Measurements from ENCODE around the gene ADAMTS17. TPM values are rescaled to one million over a fixed set of nuclear protein-coding genes. Genes with fewer than 3 reads are reported as not detected.
A peak's percentile ranks its signal among the peaks of the same experiment; 100 is the strongest.

The ADAMTS17 gene
- total and polyA plus RNA-seq, 8 donors, result 4.2 to 16.4 (median 10.8) TPM

DNA sequence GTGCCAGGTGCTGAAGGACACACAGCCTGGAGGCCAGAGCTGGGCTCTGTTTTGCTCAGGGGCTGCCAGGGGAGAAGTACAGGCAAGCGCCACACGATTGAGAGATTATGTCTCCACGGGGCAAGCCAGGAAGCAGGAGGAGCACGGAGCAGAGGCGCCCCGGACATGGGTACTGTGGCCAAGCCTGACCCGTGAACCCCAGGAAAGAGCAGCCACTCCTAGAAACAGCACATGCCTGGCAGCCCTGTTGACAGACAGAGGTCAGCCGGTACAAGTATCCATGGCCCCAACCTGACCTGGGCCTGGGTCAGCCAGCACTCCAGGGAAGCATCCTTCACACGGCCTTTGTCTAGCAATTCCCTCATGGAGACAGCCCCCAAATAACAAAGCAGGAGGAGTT, 89.4 kb downstream of the ADAMTS17 start:
- Histone ChIP-seq H3K36me3 (no peaks in the 10 kb centered on the region), H3K4me1 (no peaks in the 10 kb centered on the region), H3K9me3 (no peaks in the 10 kb centered on the region), H3K27me3 (no peaks in the 10 kb centered on the region), H3K27ac (no peak overlapping the region), H3K4me3 (no peak overlapping the region)
- no peak for TF ChIP-seq CTCF (IDR thresholded peaks at IDR 0.05)
- intact Hi-C loops (cut with DNase I), result no loop called here
- peak in 1 of 6 donors; percentile 4 for DNase-seq
- no peak for FAIRE-seq
- ATAC-seq, result peak in 3 of 4 donors; percentile 33 to 47 (median 35)
- 73% methylated on average over 9 of the region's 9 CpGs for WGBS, 2 donors

GRCh38 chr15:100250176-100250800, 91.5 kb downstream of the ADAMTS17 start:
- DNase-seq, result peak in 1 of 6 donors; percentile 3

GRCh38 chr15:100249096-100249815, 92.5 kb downstream of the ADAMTS17 start:
- DNase-seq (peak in 1 of 6 donors; percentile 2), FAIRE-seq (no peak), ATAC-seq (no peak)
- no peaks in the 10 kb centered on the region for H3K4me1 ChIP-seq
- no peaks in the 10 kb centered on the region for H3K9me3 ChIP-seq
- no peaks in the 10 kb centered on the region for H3K27me3 ChIP-seq
- H3K4me3 ChIP-seq, result no peak overlapping the region
- 95 to 96% methylated on average over 9 of the region's 9 CpGs for WGBS, 2 donors
- intact Hi-C loops (cut with DNase I), result no loop called here
- H3K27ac ChIP-seq, result no peak overlapping the region
- no peaks in the 10 kb centered on the region for H3K36me3 ChIP-seq
- no peak for TF ChIP-seq CTCF (IDR thresholded peaks at IDR 0.05)

More at GRCh38 chr15:100250176-100250800, 91.5 kb downstream of the ADAMTS17 start:
- TF ChIP-seq CTCF (IDR thresholded peaks at IDR 0.05), result no peak
- WGBS, 2 donors, result 84 to 86% methylated on average over 10 of the region's 10 CpGs
- Histone ChIP-seq H3K4me3 (no peak overlapping the region), H3K36me3 (no peaks in the 10 kb centered on the region), H3K4me1 (no peaks in the 10 kb centered on the region), H3K9me3 (no peaks in the 10 kb centered on the region), H3K27ac (no peak overlapping the region), H3K27me3 (no peaks in the 10 kb centered on the region)
- intact Hi-C loops (cut with DNase I), result no loop called here
- FAIRE-seq (no peak), ATAC-seq (no peak)

- intact Hi-C loops (cut with DNase I), result no loop called here
- Histone ChIP-seq H3K9me3 (no peaks in the 10 kb centered on the region), H3K4me1 (no peaks in the 10 kb centered on the region), H3K27ac (no peak overlapping the region), H3K36me3 (no peaks in the 10 kb centered on the region), H3K27me3 (no peaks in the 10 kb centered on the region), H3K4me3 (no peak overlapping the region)
- 91 to 98% methylated on average over 5 of the region's 5 CpGs for WGBS, 2 donors
- no peak for ATAC-seq
- DNase-seq, result peak in 1 of 6 donors; percentile 4
- FAIRE-seq, result no peak
- TF ChIP-seq CTCF (IDR thresholded peaks at IDR 0.05), result no peak
Observed at GRCh38 chr15:100248236-100248635, 93.5 kb downstream of the ADAMTS17 start.
